NCI-H524 (cell line): ENCODE measurements around the gene ZNF469.

Experiments
- DNase-seq, 2 experiments: peaks; one replicate each; lab custom pipeline; 2025; lab: John Stamatoyannopoulos, UW

Gene ZNF469

DNA sequence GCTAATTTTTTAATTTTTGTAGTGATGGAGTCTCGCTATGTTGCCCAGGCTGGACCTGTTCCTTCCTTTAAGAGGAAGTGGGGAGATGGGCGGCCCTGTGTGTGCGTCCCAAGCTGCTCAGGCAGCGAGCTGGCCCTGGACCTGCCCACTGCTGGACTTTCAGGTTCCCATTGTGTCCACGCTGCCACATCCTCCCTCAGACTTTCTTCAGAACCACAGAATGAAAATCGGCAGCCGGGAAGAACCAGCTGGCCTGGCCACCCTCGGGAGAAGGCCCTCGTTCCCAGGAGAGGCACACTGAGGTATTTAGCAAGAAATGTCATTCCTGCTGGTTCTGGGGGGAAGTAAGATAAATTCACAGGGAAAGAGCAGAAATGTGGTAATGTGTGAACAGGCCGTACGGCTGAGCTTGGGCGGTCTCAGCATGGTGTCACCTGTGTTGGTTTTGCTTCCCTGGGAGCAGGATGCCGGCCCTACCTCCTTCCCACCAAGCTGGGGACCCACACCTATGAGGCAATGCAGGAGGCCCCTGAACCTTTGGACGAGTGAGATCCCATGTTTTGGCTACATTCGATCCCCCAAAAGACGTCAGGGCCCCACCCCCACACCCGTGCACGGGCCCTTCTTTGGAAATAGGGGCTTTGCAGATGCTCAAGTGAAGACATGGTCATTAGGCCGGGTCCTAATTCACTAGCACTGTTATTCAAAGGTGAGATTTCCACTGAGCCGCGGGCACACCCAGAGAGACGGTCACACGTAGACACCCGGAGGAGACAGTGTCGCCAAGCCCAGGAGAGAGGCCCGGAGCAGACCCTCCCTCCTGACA, 35.9 kb upstream of the ZNF469 start:
- DNase-seq: no peak

DNA sequence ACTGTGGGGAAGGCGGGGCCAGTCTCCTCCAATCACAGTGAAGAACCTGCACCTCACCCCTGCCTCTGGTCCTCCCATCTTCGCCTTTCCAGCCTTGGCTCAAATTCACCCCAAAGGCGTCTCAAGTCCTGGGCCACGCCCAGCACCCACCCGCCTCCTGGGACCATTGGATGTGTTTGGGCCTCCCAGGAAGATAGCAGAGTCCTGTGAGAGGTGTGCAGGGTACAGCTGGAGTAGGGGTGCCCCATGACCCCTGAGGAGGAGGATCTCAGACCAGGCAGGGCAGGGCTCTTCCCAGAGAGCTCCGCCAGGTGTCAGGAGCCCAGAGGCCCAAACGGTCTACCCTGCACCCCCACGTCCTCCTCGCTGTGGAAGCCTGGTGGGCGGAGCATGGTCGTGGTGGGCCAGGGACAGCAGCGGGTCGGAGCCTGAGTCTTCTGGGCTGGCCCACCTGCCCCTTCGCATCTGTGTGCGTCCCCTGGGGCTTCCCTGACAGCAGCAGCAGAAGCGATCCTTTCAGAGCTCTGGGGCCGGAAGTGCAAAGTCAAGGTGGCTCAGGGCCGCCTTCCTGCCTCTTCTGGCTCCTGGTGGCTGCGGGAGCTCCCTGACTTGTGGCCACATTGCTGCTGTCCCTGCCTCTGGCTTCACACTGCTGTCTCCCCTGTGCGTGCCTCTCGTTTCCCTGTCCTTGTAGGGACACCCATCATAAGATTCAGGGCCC, 34.9 kb upstream of the ZNF469 start:
- no peak for DNase-seq

DNA sequence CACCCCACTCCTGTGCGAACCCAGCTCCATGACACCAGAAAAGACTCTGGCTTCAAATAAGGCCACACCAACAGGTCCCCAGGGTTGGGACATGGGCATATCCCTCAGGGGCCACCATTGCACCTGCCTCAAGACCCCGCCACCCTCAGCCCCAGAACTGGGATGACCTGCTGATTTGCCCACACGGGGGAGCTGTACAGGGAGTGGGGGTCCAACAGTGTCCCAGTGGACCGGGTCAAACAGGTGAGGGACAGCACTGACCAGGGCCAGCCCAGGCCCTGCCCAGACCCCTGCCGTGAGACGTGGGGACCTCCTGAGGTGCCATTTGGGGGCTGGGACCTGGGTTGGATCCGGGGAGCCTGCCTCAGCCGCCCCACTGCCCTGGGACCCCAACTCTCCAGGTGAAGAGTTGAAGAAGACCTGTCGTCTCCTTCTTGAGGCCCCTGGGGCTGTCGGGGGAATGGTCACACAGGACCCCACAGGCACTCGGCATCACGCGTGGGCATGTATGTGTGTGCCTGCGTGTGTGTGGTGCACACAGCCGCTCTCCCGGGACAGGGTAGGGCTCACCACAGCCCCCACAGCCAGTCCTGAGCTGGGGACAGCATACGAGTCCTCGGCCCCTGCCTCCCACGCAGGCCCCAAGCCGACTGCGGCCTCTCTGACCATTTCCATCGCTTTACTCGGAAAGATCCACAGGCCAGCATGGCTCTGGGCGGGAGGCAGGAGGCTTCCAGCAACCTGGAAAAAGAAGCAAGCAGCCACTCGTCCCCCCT, 34.2 kb upstream of the ZNF469 start:
- no peak for DNase-seq

DNA sequence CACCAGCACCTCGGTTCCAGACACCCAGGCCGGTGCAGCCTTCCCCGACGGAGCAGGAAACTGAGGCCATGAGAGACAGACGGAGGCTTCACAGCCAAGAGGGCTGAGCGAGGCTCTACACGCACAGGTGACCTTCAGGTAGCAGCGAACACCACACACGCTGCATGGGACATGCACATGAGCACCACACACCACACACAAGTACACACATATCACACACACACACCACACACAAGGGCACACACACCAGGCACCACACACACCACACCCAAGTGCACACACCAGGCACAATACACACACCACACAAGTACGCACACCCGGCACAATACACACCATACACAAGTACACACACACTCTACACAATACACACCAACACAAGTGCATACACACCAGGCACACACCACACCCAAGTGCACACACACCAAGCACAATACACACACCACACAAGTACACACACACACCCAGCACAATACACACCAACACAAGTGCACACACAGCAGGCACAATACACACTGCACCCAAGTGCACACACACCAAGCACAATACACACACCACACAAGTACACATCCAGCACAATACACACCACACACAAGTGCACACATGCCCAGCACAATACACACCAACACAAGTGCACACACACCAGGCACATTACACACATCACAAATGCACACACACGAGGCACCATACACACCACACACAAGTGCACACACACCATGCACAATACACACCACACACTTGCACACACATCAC, 33.4 kb upstream of the ZNF469 start:
- DNase-seq: no peak

DNA sequence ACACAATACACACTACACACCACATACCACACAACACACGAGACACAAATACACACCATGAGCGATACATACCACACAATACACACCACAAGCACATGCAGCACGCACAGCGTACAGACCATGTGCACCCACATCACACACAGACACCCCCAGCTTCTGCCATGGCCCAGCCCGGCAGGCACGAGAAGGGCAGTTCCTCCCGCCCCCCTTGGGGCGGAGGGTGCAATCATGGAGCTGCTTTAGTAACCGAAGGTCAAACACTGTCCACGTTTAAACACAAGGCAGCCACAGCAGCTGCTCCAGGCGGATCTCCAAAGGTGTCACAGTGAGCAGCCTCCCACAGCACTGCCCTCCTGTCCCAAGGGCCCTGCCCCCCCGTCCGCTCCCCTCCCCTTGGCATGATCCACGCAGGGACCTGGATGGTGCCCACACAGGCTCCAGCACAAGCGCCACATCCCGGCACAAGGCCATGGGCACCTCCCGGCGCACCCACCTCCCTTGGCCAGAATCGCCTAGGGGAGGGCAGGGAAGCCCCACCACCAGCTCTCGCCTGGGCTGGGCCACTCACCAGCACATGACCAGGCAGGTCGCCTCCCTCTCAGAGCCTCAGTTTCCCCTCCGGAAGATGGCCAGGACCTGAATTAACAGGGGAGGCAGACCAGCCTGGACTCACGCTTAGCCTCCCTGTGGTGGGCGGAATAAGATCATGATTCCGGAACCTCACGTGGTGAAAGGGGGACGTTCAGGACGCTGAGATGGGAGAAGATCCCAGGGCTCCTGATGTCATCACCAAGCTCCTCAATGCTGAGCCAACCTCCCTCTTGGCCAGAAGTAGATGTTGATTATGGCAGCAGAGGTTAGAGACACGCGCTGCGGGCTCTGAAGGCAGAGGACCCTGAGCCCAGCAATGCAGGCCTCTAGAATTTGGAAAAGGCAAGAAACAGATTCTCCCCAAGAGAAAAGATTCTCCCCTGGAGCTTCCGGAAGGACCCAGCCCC, 32.6 kb upstream of the ZNF469 start:
- no peak for DNase-seq

DNA sequence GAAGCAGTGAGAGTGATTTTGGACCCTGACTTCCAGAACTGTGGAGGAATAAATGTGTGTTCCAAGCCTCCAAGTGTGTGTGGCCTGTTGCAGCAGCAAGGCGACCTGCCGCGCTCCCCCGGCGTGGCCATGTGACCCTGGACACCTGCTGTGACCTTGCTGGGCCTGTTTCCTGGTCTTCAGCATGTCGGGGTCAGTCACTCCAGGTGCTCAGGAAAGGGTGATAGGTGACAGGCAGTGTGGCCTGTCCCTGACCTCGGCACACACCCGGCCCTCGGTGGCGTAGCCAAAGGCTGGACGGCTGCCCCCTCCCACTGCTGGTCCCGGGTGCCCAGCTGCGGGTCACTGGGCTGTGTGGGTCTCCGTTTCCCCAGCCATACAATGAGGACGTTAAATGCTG, 31.8 kb upstream of the ZNF469 start:
- DNase-seq: no peak

DNA sequence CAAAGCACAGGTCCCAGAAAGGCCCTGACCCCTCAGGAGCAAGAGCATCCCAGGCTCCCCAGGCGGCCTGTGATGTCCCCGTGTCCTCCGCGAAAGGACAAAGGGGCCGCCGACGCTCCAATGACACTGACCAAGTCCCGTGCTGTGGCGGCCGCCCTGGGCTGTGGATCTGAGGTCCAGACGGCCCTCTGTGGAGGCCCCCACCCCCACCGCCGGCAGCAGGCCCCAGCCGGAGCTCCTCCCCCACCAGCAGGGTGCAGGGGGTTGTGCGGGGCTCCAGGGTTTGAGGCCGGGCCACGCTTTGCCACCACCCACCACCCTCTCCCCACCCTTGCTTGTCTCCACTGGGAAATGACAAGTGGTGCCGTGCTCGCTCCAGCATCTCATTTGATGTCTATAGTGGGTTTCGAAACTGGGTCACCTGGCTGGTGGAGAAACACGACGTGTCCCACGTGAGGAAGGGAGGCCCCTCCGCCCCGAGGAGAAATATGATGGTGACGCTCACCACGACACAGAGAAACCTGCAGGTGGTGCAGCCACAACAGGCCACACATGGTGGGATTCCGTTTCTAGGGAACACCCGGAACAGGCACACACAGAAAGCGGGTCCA, 31.2 kb upstream of the ZNF469 start:
- DNase-seq: no peak

DNA sequence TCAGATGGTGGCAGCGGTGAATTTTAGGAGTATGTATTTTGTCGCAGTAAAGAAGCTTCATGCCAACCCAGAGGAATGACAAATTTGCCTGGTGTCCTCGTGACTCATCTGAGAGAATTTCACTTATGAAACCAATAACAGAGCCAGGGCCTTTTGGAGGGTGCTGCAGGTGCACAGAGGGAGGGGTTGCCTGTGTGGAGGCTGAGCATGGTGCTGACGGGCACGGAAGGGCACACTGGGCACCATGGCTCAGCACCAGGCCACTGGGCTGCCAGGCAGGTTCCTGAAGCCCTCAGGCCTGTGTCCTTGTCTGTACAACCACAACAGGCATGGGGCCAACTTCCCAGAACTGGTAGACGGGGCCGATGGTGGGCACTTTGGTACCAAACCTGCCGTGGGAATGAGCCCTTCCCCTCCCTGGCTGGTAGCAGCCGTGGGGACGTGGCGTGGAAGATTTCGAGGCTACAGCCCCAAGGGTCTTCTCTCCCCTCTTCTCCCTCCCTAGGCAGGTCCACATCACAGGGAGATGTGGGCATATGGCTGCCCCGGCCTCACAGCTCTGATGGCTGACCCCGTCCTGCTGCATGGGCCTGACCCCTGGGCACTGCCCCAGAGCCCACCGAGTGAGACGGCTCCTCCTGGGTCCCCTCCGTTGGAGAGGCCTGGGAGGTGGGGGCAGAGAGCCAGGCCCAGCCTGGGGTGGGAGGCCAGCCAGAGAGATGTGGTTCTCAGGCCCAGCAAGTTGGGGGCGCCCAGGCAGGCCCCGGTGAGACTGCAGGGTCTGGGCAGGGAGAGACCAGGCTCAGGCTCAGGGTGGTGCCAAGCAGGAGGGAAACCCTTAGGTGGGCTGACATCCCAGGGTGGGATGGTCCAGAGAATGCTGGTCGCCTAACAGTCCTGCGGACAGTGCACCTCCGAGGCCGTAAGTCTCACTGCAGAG, 30.2 kb upstream of the ZNF469 start:
- no peak for DNase-seq

DNA sequence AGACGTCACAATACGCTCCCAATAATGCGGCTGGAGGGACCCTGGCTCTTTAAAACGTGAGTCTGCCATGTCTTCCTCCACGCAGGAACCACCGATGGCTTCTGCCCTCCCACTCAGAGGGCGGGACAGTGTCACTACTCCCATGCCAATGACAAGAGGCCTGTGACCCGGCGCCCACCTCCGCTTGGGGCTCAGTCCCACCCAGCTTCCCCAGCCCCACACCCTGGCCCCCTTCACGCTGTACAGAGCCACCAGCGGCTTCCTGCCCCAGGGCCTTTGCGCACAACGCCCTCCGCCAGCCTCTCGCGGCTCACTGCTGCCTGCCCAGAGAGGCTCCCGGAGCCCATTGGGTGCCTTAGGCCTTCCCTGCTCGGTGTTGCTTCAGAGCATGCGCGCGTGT, 29.5 kb upstream of the ZNF469 start:
- DNase-seq: no peak

DNA sequence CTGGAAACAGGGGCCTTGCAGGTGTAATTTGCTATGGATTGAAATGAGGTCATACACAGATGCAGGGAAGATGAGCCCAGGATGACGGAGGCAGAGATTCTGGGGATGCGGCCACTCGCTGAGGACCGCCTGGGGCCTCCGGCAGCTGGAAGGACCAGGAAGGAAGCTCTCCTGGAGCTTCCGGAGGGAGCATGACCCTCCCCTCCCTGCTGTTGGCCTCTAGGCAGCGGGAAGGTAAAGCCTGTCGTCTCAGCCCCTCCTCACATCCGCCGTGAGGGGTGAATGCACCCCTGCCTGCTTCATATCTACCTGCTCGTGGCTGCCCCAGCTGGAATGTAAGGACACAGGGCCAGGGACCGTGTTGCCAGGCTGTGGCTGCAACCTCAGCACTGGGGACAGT, 29.1 kb upstream of the ZNF469 start:
- no peak for DNase-seq

DNA sequence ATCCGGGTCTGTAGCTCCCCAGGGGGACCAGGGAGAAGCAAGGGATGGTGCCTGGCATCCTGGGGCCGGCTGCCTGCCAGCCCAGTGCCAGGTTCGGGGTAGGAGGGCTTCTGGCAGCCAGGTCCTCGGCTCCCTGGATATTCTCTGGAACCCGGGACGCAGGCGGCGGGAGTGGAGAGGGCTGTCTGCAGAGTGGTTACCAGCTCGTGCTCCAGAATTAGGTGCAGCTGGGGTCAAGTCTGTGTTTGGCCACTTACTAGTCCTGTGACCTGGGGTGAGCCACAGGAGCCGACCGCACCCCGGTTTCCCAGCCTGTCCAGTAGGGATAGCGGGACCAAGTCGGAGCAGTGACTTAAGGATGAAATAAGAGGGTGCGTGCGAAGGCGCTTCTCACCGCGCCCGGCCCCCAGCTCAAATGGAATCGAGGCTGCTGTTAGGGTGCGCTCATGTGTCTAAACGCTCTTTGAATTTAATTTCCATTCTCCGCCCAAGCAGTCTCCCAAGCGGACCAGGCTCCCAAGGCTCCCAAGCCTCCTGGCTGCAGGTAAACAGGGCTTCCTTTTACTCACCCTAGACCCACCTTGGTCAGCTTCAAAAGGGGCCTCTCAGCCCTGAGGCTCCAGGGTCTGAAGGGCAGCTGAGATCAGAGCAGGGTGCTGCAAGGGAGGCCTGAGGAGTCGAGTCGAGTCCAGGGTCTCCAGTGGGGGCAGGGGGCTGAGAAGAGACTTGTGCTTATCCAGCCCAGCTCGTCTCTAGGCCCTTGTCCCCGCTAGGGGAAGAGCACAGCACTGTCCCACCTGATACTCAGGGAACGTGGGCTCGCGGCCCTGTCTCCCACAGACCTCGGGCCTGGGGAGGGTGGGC, 28.3 kb upstream of the ZNF469 start:
- DNase-seq: no peak

DNA sequence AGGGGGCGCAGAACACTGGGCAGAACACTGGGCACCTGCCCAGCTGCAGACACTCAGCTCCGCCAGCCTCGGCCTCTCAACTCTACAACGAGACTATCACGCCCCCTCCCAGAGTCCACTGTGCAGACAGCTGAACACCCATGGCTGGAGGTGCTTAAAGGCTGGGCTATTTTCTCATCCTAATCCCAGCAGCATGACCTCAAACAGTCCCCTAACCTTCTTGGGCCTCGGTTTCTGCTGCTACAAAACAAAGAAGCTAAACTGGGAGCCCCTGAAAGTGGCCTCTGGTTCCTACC, 27.7 kb upstream of the ZNF469 start:
- DNase-seq: no peak

DNA sequence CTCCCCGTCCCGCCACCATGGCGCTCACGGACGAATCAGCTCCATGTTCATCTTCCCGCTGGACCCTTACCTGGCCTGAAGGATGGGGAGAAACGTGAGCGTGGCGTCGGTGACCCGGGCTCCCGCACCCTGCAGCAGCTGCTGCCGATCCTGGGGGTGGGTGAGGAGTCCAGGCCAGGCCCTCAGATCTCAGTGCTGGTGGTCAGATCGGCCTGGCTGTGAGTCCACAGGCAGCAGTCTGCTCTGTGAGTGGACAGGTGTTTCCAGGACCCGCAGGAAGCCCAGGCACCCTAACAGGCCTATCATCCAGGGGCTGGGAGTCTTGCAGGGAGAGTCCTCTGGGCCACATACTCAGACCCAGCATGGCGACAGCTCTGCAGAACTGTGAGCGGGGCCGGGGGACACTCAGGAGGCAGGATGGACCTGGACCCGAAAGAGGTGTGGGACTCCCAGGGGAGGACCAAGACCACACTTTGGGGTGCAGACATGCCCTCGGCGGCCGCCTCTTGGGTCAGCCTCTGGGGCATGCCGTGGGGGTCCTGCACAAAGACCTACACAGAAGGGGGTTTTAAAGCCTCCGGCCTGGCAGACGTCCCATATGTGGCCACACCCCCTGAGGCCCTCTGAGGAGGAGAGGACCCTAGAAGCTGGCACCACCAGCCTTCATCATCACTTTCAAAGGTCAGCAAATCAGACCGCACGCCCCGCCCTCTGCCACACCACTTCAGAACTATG, 27.2 kb upstream of the ZNF469 start:
- no peak for DNase-seq

DNA sequence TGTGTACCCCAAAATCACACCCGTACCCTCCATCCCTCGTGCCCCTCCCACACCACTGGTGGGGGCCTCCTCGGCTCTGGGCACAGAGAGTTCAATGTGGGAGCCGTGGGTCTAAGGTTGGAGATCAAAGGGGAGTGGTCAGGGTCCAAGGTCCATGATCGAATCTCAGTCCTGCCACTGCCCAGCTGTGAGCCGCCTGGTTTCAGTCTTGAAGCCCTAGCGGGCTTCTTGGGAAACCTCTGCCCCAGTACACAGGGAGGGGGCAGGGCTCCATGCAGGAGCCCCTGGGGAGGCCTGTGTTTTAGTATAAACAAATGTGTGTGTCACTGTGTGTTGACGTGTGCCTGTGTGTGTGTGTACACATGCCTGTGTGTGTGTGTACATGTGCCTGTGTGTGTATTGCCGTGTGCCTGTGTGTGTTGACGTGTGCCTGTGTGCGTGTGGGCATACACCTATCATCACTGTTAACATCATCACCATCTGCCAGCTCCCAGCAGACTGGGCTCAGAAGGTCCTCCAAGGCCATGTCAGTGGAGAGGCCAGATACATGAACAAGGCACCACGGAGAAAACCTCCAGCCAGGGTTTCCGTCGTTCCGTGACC, 26.5 kb upstream of the ZNF469 start:
- no peak for DNase-seq

DNA sequence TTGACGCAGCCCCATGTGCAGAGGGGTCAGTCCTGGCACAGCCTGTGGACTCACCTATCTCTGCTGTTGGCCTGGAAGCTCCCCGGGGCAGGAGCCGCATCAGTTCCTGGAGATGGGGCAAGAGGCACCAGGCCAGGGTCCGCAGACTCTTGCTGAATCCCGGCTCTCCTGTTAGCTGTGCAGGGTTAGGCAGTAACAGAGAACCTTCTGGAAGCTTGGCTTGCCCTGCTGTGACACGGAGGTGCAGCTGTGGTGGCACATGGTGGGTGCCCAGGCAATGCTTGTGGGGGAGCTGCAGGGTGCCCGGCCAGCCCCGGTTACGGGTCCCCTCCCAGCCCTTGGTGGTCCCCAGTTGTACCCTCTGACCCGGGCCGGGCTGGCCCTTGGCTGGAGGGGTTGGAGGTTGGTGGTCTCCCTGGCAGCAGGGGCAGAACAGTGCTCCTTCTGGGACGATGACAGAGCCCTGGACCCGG, 26.0 kb upstream of the ZNF469 start:
- no peak for DNase-seq

DNA sequence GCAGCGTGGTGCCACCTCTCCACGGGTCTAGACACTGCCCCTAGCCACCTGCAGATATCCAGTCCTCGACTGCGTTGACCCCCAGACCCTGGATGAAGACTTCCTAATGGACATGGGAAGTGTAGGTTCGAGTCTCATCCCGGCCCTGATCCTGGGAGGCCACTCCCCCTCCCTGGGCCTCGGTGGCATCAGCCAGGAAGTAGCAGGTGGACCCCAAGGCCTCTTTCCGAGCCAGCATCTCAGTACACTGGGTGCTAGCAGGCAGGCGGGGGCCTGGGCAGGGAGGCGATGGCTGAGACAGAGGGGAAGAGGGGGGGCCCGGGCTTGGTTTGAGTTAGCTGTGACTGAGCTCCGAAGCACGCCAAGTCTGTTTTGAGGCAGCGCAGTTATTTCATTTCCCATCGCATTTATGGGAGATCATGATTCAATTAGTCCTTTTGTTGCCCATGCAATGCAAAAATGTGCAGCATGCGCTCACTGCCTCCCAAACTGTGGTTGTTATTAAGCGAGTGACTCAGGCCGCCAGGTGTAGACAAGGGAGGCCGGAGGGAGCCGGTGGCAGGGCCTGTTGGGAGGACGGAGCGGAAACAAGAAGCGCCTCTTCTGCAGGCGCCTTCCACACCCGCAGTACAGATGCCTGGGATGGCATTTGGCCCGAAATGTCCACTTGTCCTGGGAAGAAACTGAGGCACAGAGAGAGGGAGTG, 25.3 kb upstream of the ZNF469 start:
- no peak for DNase-seq

DNA sequence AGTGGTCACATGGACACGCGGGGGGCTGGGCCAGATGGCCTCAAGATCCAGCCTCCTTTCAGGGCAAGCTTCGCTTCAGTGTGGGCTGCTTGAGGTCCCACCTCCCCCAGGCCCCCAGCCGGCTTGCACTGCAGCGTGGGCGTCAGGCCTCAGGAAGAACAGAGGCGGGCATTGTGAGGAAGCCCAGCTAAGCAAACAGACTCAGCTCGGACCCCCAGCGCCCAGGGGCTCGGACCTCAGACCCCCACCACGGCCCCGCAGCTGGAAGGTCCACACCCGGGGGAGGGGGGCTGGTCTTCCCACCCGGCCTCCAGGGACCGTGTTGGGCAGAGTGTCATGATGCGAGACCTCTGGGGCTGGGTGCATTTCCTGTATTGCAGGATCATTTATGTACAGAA, 24.7 kb upstream of the ZNF469 start:
- no peak for DNase-seq
